ENCODE measurements around the gene GMEB2. TPM values are rescaled to one million over a fixed set of nuclear protein-coding genes. Genes with fewer than 3 reads are reported as not detected.

Gene GMEB2
- total and polyA plus RNA-seq, 10 of the 15 experiments (the other 5 are each of a cell fraction or from before 2014, with no cell fraction given) = 0.08 to 15.1 (median 6.9) TPM

DNA sequence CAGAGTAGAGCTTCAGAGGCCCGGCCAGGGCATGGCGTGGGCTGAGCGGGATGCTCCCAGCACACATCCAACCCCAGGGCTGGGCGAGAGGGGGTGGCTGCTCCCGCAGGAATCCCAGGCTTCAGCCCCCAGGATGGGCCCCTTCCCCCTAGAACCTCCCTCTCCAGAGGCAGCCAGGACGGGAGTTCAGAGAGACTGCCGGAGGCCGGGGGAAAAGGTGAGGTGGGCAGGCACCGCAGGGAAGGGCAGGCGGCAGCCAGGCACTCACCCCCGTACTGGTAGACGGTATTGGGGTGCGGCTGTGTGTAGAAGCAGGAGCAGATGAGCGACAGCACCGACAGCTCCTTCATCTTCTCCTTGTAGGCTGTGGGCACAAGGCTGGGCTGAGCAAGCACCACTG lies 17.0 kb upstream of the GMEB2 start:
- intact Hi-C loops (cut with micrococcal nuclease; ENCODE audit: unreplicated experiment) = no loop called here
- Histone ChIP-seq H3K27ac (ENCODE audit: control insufficient read depth, insufficient read depth) (no peak overlapping the region), H3K27me3 (replicated peaks in 1 of 2; ENCODE audit: control insufficient read depth in 2 of 2, insufficient read depth in 2 of 2, low read length in 1 of 2) (no peaks in the 10 kb centered on the region; a peak in 1 of 4 replicates), H2AFZ (ENCODE audit: control insufficient read depth, low read depth, low read length) (no peak overlapping the region), H3K79me2 (ENCODE audit: control insufficient read depth, insufficient read depth, low read length) (peaks cover 1% of the 10 kb centered on the region; the same call in 1 of the 2 replicates), H3K4me3 (no peak overlapping the region), H3K4me2 (ENCODE audit: control insufficient read depth, insufficient read depth) (no peak overlapping the region), H3K36me3 (ENCODE audit: control insufficient read depth in 2 of 2, insufficient read depth in 2 of 2, low read length in 1 of 2) (no peaks in the 10 kb centered on the region), H3K9ac (ENCODE audit: control insufficient read depth, insufficient read depth, low read length) (no peak overlapping the region), H3K9me3 (replicated peaks; ENCODE audit: control insufficient read depth, insufficient read depth, low read length) (no peaks in the 10 kb centered on the region), H3K4me1 (ENCODE audit: control insufficient read depth, insufficient read depth, low read length) (peaks cover 12% of the 10 kb centered on the region), H4K20me1 (ENCODE audit: control insufficient read depth, insufficient read depth) (no peaks in the 10 kb centered on the region)
- in situ Hi-C loops (cut with MboI) = no loop called here
- RAD21 ChIA-PET (ENCODE audit: unreplicated experiment) = no interaction called here
- SMC1A ChIA-PET (ENCODE audit: uncharacterized antibody, unreplicated experiment) = no interaction called here
- no peak for TF ChIP-seq POLR2AphosphoS5 (IDR thresholded peaks at IDR 0.05; ENCODE audit: low read length)
- no peak for TF ChIP-seq FOXM1 (IDR thresholded peaks at IDR 0.05; ENCODE audit: low read depth, low read length)
- TF ChIP-seq RB1 (IDR thresholded peaks at IDR 0.05; ENCODE audit: borderline replicate concordance) = no peak
- no peak for TF ChIP-seq NFYA (IDR thresholded peaks at IDR 0.05; ENCODE audit: borderline replicate concordance, low read depth, low read length)
- ATAC-seq (no peak), DNase-seq (ENCODE audit: low read depth, low spot score) (no peak), FAIRE-seq (no peak)
- CTCF ChIA-PET = no interaction called here
- no TSS peak for BruUV-seq (replicated peaks)
- 75% methylated on average over 12 of the region's 15 CpGs for WGBS (ENCODE audit: insufficient coverage, insufficient replicate concordance, low lambda C conversion rate, missing lambda C conversion rate)
- POLR2A ChIA-PET = no interaction called here

DNA sequence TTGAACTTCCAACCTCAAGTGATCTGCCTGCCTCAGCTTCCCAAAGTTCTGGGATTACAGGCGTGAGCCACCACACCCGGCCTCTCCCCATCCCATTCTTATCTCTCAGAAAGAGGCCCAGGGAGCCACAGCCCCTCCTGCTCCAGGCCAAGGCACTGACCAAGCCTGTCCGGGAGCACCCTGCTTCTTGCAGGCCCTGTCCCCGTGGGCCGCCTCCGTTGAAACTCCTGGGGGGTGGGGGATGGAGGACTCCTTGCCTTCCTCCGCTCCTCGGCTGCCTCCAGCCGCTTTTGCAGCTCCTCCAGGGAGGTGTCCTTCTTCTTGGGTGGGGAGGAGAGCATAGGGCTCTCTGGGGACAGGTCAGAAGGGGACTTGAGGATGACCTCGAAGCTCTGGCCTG lies 16.6 kb upstream of the GMEB2 start:
- no TSS peak for BruUV-seq (replicated peaks)
- no peaks in the 10 kb centered on the region for H3K36me3 ChIP-seq (ENCODE audit: control insufficient read depth in 2 of 2, insufficient read depth in 2 of 2, low read length in 1 of 2)
- H3K4me2 ChIP-seq (ENCODE audit: control insufficient read depth, insufficient read depth) = no peak overlapping the region
- RAD21 ChIA-PET (ENCODE audit: unreplicated experiment) = interaction anchor here (2.6 kb wide), 1 partner anchor 105 kb away, joined by 41 read pairs; the partner anchor contains the start of gene PTK6
- no peak overlapping the region for H3K27ac ChIP-seq (ENCODE audit: control insufficient read depth, insufficient read depth)
- intact Hi-C loops (cut with micrococcal nuclease; ENCODE audit: unreplicated experiment) = no loop called here
- CTCF ChIA-PET = interaction anchor here (2.3 kb wide), 1 partner anchor 106 kb away, joined by 13 read pairs; the partner anchor contains the start of gene PTK6
- 64% methylated on average over 10 of the region's 10 CpGs for WGBS (ENCODE audit: insufficient coverage, insufficient replicate concordance, low lambda C conversion rate, missing lambda C conversion rate)
- H2AFZ ChIP-seq (ENCODE audit: control insufficient read depth, low read depth, low read length) = no peak overlapping the region
- H3K9me3 ChIP-seq (replicated peaks; ENCODE audit: control insufficient read depth, insufficient read depth, low read length) = no peaks in the 10 kb centered on the region
- H3K79me2 ChIP-seq (ENCODE audit: control insufficient read depth, insufficient read depth, low read length) = peaks cover 1% of the 10 kb centered on the region; the same call in 1 of the 2 replicates
- SMC1A ChIA-PET (ENCODE audit: uncharacterized antibody, unreplicated experiment) = no interaction called here
- no peak for ATAC-seq
- no peaks in the 10 kb centered on the region for H4K20me1 ChIP-seq (ENCODE audit: control insufficient read depth, insufficient read depth)
- in situ Hi-C loops (cut with MboI) = no loop called here
- no peak overlapping the region for H3K9ac ChIP-seq (ENCODE audit: control insufficient read depth, insufficient read depth, low read length)
- POLR2A ChIA-PET = no interaction called here
- no peak for DNase-seq (ENCODE audit: low read depth, low spot score)
- H3K4me3 ChIP-seq = no peak overlapping the region
- H3K27me3 ChIP-seq (replicated peaks in 1 of 2; ENCODE audit: control insufficient read depth in 2 of 2, insufficient read depth in 2 of 2, low read length in 1 of 2) = no peaks in the 10 kb centered on the region; a peak in 1 of 4 replicates
- TF ChIP-seq CBX5 (IDR thresholded peaks at IDR 0.05; ENCODE audit: low read depth) = no peak
- TF ChIP-seq TCF7 (IDR thresholded peaks at IDR 0.05; ENCODE audit: borderline replicate concordance) = no peak
- TF ChIP-seq PAX8 (IDR thresholded peaks at IDR 0.05) = no peak
- no peak for TF ChIP-seq HDGF (IDR thresholded peaks at IDR 0.05)
- TF ChIP-seq POLR2AphosphoS2 (IDR thresholded peaks at IDR 0.05; ENCODE audit: low read depth, low read length) = no peak
- FAIRE-seq = no peak
- peaks cover 12% of the 10 kb centered on the region for H3K4me1 ChIP-seq (ENCODE audit: control insufficient read depth, insufficient read depth, low read length)
